Right lobe of liver (tissue), 4 donors: ENCODE results near the gene TLX2.

ENCODE experiments used
- POLR2A ChIP-seq: fragments of 450-650 bp; IDR thresholded peaks from one replicate; pipeline ENCODE4 v1.6.1; 2017; ENCODE audit warnings: antibody characterized with exemption, mild to moderate bottlenecking
- TF ChIP-seq, protein P1 (sequence below), 4 donors: fragments of 200-600 bp in 3 of 4; fragments of 450-650 bp in 1 of 4; IDR thresholded peaks; one replicate each; pipeline versions ENCODE4 v1.5.1 to v1.8.0; 2016 to 2022; ENCODE audit warnings: antibody characterized with exemption in 4 of 4, mild to moderate bottlenecking in 2 of 4
- donor health status: DM: no; HTN: no; CAD: no.
- donor health status: DM: no; HTN: no; CAD: no.
- donor health status: DM: no; HTN: yes; CAD: no.

DNA sequence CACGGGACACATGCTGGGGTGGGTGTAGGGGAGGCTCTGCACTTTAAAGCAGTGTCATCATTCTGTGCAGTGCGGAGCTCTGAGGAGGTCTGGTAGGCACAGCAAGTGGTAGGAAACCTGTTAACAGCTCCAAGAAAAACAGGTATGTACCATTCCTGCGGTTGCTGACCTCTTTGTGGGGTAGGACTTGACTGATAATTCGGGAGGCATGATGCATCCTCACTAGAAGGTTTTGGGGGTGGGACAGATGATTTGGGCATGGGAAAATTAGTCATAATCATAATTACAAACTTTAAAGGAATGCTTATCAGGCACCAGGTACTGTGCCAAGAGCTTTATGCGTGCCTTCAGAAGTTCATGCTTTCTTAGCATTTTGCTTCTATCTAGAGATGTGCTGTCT, 50.0 kb downstream of the TLX2 start:
- TF ChIP-seq, protein P1, sequence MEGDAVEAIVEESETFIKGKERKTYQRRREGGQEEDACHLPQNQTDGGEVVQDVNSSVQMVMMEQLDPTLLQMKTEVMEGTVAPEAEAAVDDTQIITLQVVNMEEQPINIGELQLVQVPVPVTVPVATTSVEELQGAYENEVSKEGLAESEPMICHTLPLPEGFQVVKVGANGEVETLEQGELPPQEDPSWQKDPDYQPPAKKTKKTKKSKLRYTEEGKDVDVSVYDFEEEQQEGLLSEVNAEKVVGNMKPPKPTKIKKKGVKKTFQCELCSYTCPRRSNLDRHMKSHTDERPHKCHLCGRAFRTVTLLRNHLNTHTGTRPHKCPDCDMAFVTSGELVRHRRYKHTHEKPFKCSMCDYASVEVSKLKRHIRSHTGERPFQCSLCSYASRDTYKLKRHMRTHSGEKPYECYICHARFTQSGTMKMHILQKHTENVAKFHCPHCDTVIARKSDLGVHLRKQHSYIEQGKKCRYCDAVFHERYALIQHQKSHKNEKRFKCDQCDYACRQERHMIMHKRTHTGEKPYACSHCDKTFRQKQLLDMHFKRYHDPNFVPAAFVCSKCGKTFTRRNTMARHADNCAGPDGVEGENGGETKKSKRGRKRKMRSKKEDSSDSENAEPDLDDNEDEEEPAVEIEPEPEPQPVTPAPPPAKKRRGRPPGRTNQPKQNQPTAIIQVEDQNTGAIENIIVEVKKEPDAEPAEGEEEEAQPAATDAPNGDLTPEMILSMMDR (IDR thresholded peaks at IDR 0.05) = no peak
- TF ChIP-seq POLR2A = no peak
